ENCODE measurements around the gene LDLRAD4.

The LDLRAD4 gene

GRCh38 chr18:13482618-13482945 is 264.0 kb downstream of the LDLRAD4 start:
- no peak for ATAC-seq
- TF ChIP-seq TOX (CRISPR knock-in tag; IDR thresholded peaks at IDR 0.05; ENCODE audit: borderline replicate concordance) (no peak), ESRRG (CRISPR knock-in tag; IDR thresholded peaks at IDR 0.05) (no peak)

GRCh38 chr18:13483316-13484270 is 265.0 kb downstream of the LDLRAD4 start:
- no peak for ATAC-seq
- TF ChIP-seq PATZ1 (CRISPR knock-in tag; IDR thresholded peaks at IDR 0.05; ENCODE audit: borderline replicate concordance) (no peak), PPARA (CRISPR knock-in tag; IDR thresholded peaks at IDR 0.05; ENCODE audit: borderline replicate concordance) (no peak), OSR1 (CRISPR knock-in tag; IDR thresholded peaks at IDR 0.05) (no peak), RARB (CRISPR knock-in tag; IDR thresholded peaks at IDR 0.05) (no peak), ARNTL (CRISPR knock-in tag; IDR thresholded peaks at IDR 0.05; ENCODE audit: borderline replicate concordance, low read depth) (no peak), ZC3H10 (CRISPR knock-in tag; IDR thresholded peaks at IDR 0.05) (no peak), CSDC2 (CRISPR knock-in tag; IDR thresholded peaks at IDR 0.05) (no peak), ZNF565 (CRISPR knock-in tag; conservative IDR thresholded peaks at IDR 0.05; ENCODE audit: low read depth) (no peak), POU6F1 (CRISPR knock-in tag; IDR thresholded peaks at IDR 0.05; ENCODE audit: borderline replicate concordance, low read depth) (no peak), ZFP30 (CRISPR knock-in tag; IDR thresholded peaks at IDR 0.05) (no peak), GLIS3 (CRISPR knock-in tag; IDR thresholded peaks at IDR 0.05) (no peak), ISL1 (CRISPR knock-in tag; IDR thresholded peaks at IDR 0.05) (no peak), ZNF70 (CRISPR knock-in tag; IDR thresholded peaks at IDR 0.05) (no peak), CSRNP3 (CRISPR knock-in tag; IDR thresholded peaks at IDR 0.05) (no peak), SNAI2 (CRISPR knock-in tag; IDR thresholded peaks at IDR 0.05) (no peak), TSHZ2 (CRISPR knock-in tag; IDR thresholded peaks at IDR 0.05) (no peak), BACH2 (CRISPR knock-in tag; IDR thresholded peaks at IDR 0.05; ENCODE audit: borderline replicate concordance) (no peak)

GRCh38 chr18:13485182-13485581 is 266.6 kb downstream of the LDLRAD4 start:
- no peak for TF ChIP-seq ZFP30 (CRISPR knock-in tag; IDR thresholded peaks at IDR 0.05)
- no peak for TF ChIP-seq ZNF70 (CRISPR knock-in tag; IDR thresholded peaks at IDR 0.05)
- no peak for TF ChIP-seq CREB5 (CRISPR knock-in tag; IDR thresholded peaks at IDR 0.05; ENCODE audit: low read depth)
- TF ChIP-seq ESRRG (CRISPR knock-in tag; IDR thresholded peaks at IDR 0.05): no peak
- TF ChIP-seq ARNTL (CRISPR knock-in tag; IDR thresholded peaks at IDR 0.05; ENCODE audit: borderline replicate concordance, low read depth): no peak
- TF ChIP-seq CSRNP3 (CRISPR knock-in tag; IDR thresholded peaks at IDR 0.05): no peak
- TF ChIP-seq BACH2 (CRISPR knock-in tag; IDR thresholded peaks at IDR 0.05; ENCODE audit: borderline replicate concordance): no peak
- TF ChIP-seq GLIS3 (CRISPR knock-in tag; IDR thresholded peaks at IDR 0.05): no peak
- TF ChIP-seq ZC3H10 (CRISPR knock-in tag; IDR thresholded peaks at IDR 0.05): no peak
- no peak for TF ChIP-seq CSDC2 (CRISPR knock-in tag; IDR thresholded peaks at IDR 0.05)
- no peak for TF ChIP-seq ZNF565 (CRISPR knock-in tag; conservative IDR thresholded peaks at IDR 0.05; ENCODE audit: low read depth)
- ATAC-seq: no peak

All from SK-N-SH treated with all-trans-retinoic acid at 6 μM for 48 hours (cell line).